Eye (tissue), 1 donor: Measurements from ENCODE around the gene RPL41.

Experiments used
- DNase-seq: peaks from one replicate; pipeline ENCODE4 v3.0.0-alpha.2; 2015

RPL41 gene

GRCh38 chr12:56128670-56129205 lies 12.3 kb downstream of the RPL41 start:
- peak; percentile 77 for DNase-seq

- DNase-seq: peak; percentile 76
Measured at GRCh38 chr12:56129206-56129941, 12.9 kb downstream of the RPL41 start.

GRCh38 chr12:56129942-56130495 lies 13.6 kb downstream of the RPL41 start:
- DNase-seq: no peak

- DNase-seq: no peak
Measured at GRCh38 chr12:56130876-56131275, 14.4 kb downstream of the RPL41 start.

GRCh38 chr12:56134897-56135296 lies 18.5 kb downstream of the RPL41 start:
- no peak for DNase-seq

GRCh38 chr12:56137853-56138571 lies 21.6 kb downstream of the RPL41 start:
- no peak for DNase-seq

GRCh38 chr12:56141946-56142784 lies 25.7 kb downstream of the RPL41 start:
- DNase-seq: no peak

GRCh38 chr12:56143217-56143616 lies 26.8 kb downstream of the RPL41 start:
- DNase-seq: no peak

GRCh38 chr12:56143870-56144269 lies 27.4 kb downstream of the RPL41 start:
- DNase-seq: no peak

- no peak for DNase-seq
Measured at GRCh38 chr12:56145217-56145616, 28.8 kb downstream of the RPL41 start.

- DNase-seq: peak; percentile 38
Measured at GRCh38 chr12:56146492-56147460, 30.3 kb downstream of the RPL41 start.

- DNase-seq: peak; percentile 34
Measured at GRCh38 chr12:56150563-56150962, 34.1 kb downstream of the RPL41 start.

- DNase-seq: no peak
Measured at GRCh38 chr12:56151672-56152131, 35.3 kb downstream of the RPL41 start.

- peak; percentile 96 for DNase-seq
Measured at GRCh38 chr12:56152132-56152755, 35.8 kb downstream of the RPL41 start, which contains the start of gene MYL6B. MYL6B (plus strand) TSS chr12:56152587; CDS start chr12:56153919, 1,332 bp downstream.

- no peak for DNase-seq
Measured at GRCh38 chr12:56152756-56153677, 36.6 kb downstream of the RPL41 start.

- no peak for DNase-seq
Measured at GRCh38 chr12:56153678-56154065, 37.2 kb downstream of the RPL41 start.

GRCh38 chr12:56154246-56154771 lies 37.9 kb downstream of the RPL41 start:
- DNase-seq: no peak

GRCh38 chr12:56154818-56155217 lies 38.4 kb downstream of the RPL41 start:
- DNase-seq: no peak

GRCh38 chr12:56155256-56155845 lies 38.9 kb downstream of the RPL41 start:
- DNase-seq: no peak
